SK-N-SH (cell line): Measurements from ENCODE around the gene ADGRB2. TPM values are rescaled to one million over a fixed set of nuclear protein-coding genes. Genes with fewer than 3 reads are reported as not detected.

Source experiments
- CTCF ChIA-PET: fragments of 300-600, 350-600 bp; formaldehyde crosslinking; extraction: SDS; loops from one replicate; lab custom pipeline; 2021; lab: Yijun Ruan, JAX
- POLR2A ChIA-PET: fragments of 350-600 bp; sonication (Branson Sonifier 250); formaldehyde crosslinking; extraction: SDS; loops from one replicate; lab custom pipeline; 2020; ENCODE audit warnings: antibody characterized with exemption, inconsistent platforms; lab: Yijun Ruan, JAX
- DNase-seq: peaks from one replicate; pipeline ENCODE4 v3.0.0; 2012
- H2AFZ ChIP-seq: fragments of 200-600 bp; sonication (generic); 2 replicates; pipeline ENCODE4 v1.8.1; 2016; ENCODE audit warnings: antibody characterized with exemption, mild to moderate bottlenecking, low read depth
- H3F3A ChIP-seq: fragments of 200-600 bp; sonication (generic); replicated peaks from 2 replicates; pipeline ENCODE3; 2016; ENCODE audit warnings: antibody characterized with exemption, mild to moderate bottlenecking; ENCODE audit not compliant: insufficient read depth
- H3K27ac ChIP-seq, 2 experiments: fragments of 200-500 bp in 1 of 2; fragments of 200-600 bp in 1 of 2; sonication (Bioruptor generic) in 1 of 2; sonication (generic), shearing (Covaris generic) in 1 of 2; 2 replicates each; pipeline versions ENCODE4 v1.5.1 to v1.6.1; 2014 to 2016; ENCODE audit warnings: low read depth in 2 of 2, inconsistent platforms in 1 of 2, low read length in 1 of 2, mild to moderate bottlenecking in 1 of 2, mixed read lengths in 1 of 2
- H3K27me3 ChIP-seq: fragments of 200-600 bp; sonication (generic), shearing (Covaris generic); 2 replicates; pipeline ENCODE4 v1.6.1; 2016; ENCODE audit warnings: mixed run types; ENCODE audit not compliant: insufficient read depth
- H3K36me3 ChIP-seq, 2 experiments: fragments of 200-500 bp in 1 of 2; fragments of 200-600 bp in 1 of 2; sonication (Bioruptor generic) in 1 of 2; sonication (generic) in 1 of 2; replicated peaks in 1 of 2; 2 replicates each; pipeline versions ENCODE3 to v1.5.1; 2014 to 2016; ENCODE audit warnings: low read length in 1 of 2, mild to moderate bottlenecking in 1 of 2; ENCODE audit not compliant: insufficient read depth in 2 of 2, control insufficient read depth in 1 of 2
- H3K4me1 ChIP-seq, 2 experiments: fragments of 200-500 bp in 1 of 2; fragments of 200-600 bp in 1 of 2; sonication (Bioruptor generic) in 1 of 2; sonication (generic), shearing (Covaris generic) in 1 of 2; 2 replicates each; pipeline versions ENCODE4 v1.5.1 to v1.6.1; 2014 to 2016; ENCODE audit warnings: low read depth in 1 of 2, low read length in 1 of 2, mixed run types in 1 of 2; ENCODE audit not compliant: insufficient read depth in 2 of 2, control insufficient read depth in 1 of 2
- H3K4me2 ChIP-seq: fragments of 200-600 bp; sonication (generic), shearing (Covaris generic); 2 replicates; pipeline ENCODE4 v1.6.1; 2017; ENCODE audit warnings: mixed run types
- H3K4me3 ChIP-seq, 2 experiments: fragments of 200-500 bp in 1 of 2; fragments of 200-600 bp in 1 of 2; sonication (Bioruptor generic) in 1 of 2; sonication (generic), shearing (Covaris generic) in 1 of 2; 2 replicates each; pipeline versions ENCODE4 v1.5.1 to v1.8.1; 2014 to 2016; ENCODE audit warnings: low read depth in 2 of 2, inconsistent platforms in 1 of 2, low read length in 1 of 2, mild to moderate bottlenecking in 1 of 2, mixed read lengths in 1 of 2, moderate library complexity in 1 of 2
- H3K79me2 ChIP-seq: fragments of 200-600 bp; sonication (generic); 2 replicates; pipeline ENCODE4 v1.8.1; 2017; ENCODE audit warnings: mild to moderate bottlenecking; ENCODE audit not compliant: insufficient read depth
- H3K9ac ChIP-seq: fragments of 200-600 bp; sonication (generic); 2 replicates; pipeline ENCODE4 v1.6.1; 2017; ENCODE audit warnings: mixed run types
- H3K9me2 ChIP-seq: fragments of 200-600 bp; sonication (generic); 2 replicates; pipeline ENCODE4 v1.6.1; 2017; ENCODE audit warnings: mixed run types
- H3K9me3 ChIP-seq: fragments of 200-600 bp; sonication (generic); 2 replicates; pipeline ENCODE4 v1.6.1; 2017; ENCODE audit warnings: mixed run types, mild to moderate bottlenecking, moderate library complexity
- H4K20me1 ChIP-seq: fragments of 200-600 bp; sonication (generic); 2 replicates; pipeline ENCODE4 v1.6.1; 2017; ENCODE audit warnings: mild to moderate bottlenecking, mixed run types; ENCODE audit not compliant: insufficient read depth
- CTCF ChIP-seq: fragments of 200-600 bp; sonication (generic); IDR thresholded peaks from 2 replicates; pipeline ENCODE4 v1.6.1; 2017; ENCODE audit warnings: antibody characterized with exemption, mild to moderate bottlenecking, moderate library complexity
- EZH2phosphoT487 ChIP-seq: fragments of 200-600 bp; sonication (generic); IDR thresholded peaks from 2 replicates; pipeline ENCODE4 v1.6.1; 2017; ENCODE audit warnings: low read depth, mixed run types, mild to moderate bottlenecking, antibody characterized with exemption, moderate library complexity, borderline replicate concordance
- FOSL2 ChIP-seq: IDR thresholded peaks from 2 replicates; pipeline ENCODE4 v1.4.0; 2012; ENCODE audit warnings: low read depth, mild to moderate bottlenecking, moderate library complexity, borderline replicate concordance
- FOXM1 ChIP-seq: IDR thresholded peaks from 2 replicates; pipeline ENCODE4 v1.4.0; 2012; ENCODE audit warnings: low read depth, mild to moderate bottlenecking
- NFIC ChIP-seq: IDR thresholded peaks from 2 replicates; pipeline ENCODE4 v1.4.0; 2012; ENCODE audit warnings: borderline replicate concordance
- NRF1 ChIP-seq: IDR thresholded peaks from 2 replicates; pipeline ENCODE4 v1.6.1; 2012; ENCODE audit warnings: low read depth, mild to moderate bottlenecking, low read length
- POLR2AphosphoS5 ChIP-seq: IDR thresholded peaks from 2 replicates; pipeline ENCODE4 v1.6.1; 2012; ENCODE audit warnings: low read depth, low read length
- RAD21 ChIP-seq: IDR thresholded peaks from 2 replicates; pipeline ENCODE4 v1.6.1; 2012; ENCODE audit warnings: mild to moderate bottlenecking, low read length
- RCOR1 ChIP-seq: fragments of 150-350 bp; IDR thresholded peaks from 2 replicates; pipeline ENCODE4 v1.6.1; 2017; ENCODE audit warnings: antibody characterized with exemption, low read length
- RXRA ChIP-seq: IDR thresholded peaks from 2 replicates; pipeline ENCODE4 v1.4.0; 2012; ENCODE audit warnings: low read depth, mild to moderate bottlenecking, borderline replicate concordance
- USF1 ChIP-seq: IDR thresholded peaks from 2 replicates; pipeline ENCODE4 v1.4.0; 2012; ENCODE audit warnings: low read depth, borderline replicate concordance
- WGBS: methylation state at CpG from one replicate; pipeline ENCODE4 v1.1.6; 2017; ENCODE audit warnings: low lambda C conversion rate; 5-methylcytosine and 5-hydroxymethylcytosine counted together
- polyA plus RNA-seq, 3 experiments: library from polyadenylated mRNA; depleted of rRNA; stranded (reverse); fragments of >200 nt; gene quantifications; 2 replicates each; pipeline ENCODE4 v1.2.3, GENCODE V29; 2012
- TF ChIP-seq, protein P1 (sequence below): fragments of 150-350 bp; IDR thresholded peaks from 2 replicates; pipeline ENCODE4 v1.6.1; 2017; ENCODE audit warnings: antibody characterized with exemption, low read length, low read depth, borderline replicate concordance
- TF ChIP-seq, protein P2 (sequence below): IDR thresholded peaks from 2 replicates; pipeline ENCODE4 v1.6.1; 2012; ENCODE audit warnings: mild to moderate bottlenecking, low read depth, low read length, moderate library complexity

The ADGRB2 gene
- polyA plus RNA-seq, 1 of the 3 experiments (the other 2 are of a cell fraction) = 13.0 TPM

- no peak overlapping the region for H3K27ac ChIP-seq
- H3K4me2 ChIP-seq = no peak overlapping the region
- peaks cover 4% of the 10 kb centered on the region for H3F3A ChIP-seq
- H3K79me2 ChIP-seq = no peaks in the 10 kb centered on the region
- H3K9ac ChIP-seq = no peak overlapping the region
- no peak overlapping the region for H3K4me3 ChIP-seq
- TF ChIP-seq POLR2AphosphoS5 = no peak
- no peak for TF ChIP-seq USF1
- TF ChIP-seq RCOR1 = no peak
- TF ChIP-seq, protein P1, sequence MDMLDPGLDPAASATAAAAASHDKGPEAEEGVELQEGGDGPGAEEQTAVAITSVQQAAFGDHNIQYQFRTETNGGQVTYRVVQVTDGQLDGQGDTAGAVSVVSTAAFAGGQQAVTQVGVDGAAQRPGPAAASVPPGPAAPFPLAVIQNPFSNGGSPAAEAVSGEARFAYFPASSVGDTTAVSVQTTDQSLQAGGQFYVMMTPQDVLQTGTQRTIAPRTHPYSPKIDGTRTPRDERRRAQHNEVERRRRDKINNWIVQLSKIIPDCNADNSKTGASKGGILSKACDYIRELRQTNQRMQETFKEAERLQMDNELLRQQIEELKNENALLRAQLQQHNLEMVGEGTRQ = no peak
- TF ChIP-seq, protein P2, sequence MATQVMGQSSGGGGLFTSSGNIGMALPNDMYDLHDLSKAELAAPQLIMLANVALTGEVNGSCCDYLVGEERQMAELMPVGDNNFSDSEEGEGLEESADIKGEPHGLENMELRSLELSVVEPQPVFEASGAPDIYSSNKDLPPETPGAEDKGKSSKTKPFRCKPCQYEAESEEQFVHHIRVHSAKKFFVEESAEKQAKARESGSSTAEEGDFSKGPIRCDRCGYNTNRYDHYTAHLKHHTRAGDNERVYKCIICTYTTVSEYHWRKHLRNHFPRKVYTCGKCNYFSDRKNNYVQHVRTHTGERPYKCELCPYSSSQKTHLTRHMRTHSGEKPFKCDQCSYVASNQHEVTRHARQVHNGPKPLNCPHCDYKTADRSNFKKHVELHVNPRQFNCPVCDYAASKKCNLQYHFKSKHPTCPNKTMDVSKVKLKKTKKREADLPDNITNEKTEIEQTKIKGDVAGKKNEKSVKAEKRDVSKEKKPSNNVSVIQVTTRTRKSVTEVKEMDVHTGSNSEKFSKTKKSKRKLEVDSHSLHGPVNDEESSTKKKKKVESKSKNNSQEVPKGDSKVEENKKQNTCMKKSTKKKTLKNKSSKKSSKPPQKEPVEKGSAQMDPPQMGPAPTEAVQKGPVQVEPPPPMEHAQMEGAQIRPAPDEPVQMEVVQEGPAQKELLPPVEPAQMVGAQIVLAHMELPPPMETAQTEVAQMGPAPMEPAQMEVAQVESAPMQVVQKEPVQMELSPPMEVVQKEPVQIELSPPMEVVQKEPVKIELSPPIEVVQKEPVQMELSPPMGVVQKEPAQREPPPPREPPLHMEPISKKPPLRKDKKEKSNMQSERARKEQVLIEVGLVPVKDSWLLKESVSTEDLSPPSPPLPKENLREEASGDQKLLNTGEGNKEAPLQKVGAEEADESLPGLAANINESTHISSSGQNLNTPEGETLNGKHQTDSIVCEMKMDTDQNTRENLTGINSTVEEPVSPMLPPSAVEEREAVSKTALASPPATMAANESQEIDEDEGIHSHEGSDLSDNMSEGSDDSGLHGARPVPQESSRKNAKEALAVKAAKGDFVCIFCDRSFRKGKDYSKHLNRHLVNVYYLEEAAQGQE = no peak
- no peak for TF ChIP-seq RAD21
- no peak for TF ChIP-seq RXRA
- no peak for TF ChIP-seq NFIC
- no peak for TF ChIP-seq FOSL2
- no peak for TF ChIP-seq CTCF
- no peak for TF ChIP-seq NRF1
- TF ChIP-seq FOXM1 = no peak
- no peak for TF ChIP-seq EZH2phosphoT487
- TF ChIP-seq, all 33 proteins: peak for 0
- no peak for DNase-seq
- 88% methylated on average over 15 of the region's 18 CpGs for WGBS
- Histone ChIP-seq H3K36me3 (peaks cover 0 to 17% of the 10 kb centered on the region in 2 experiments), H3K9me3 (no peaks in the 10 kb centered on the region), H3K9me2 (no peaks in the 10 kb centered on the region), H4K20me1 (no peaks in the 10 kb centered on the region), H2AFZ (no peak overlapping the region), H3K27me3 (no peaks in the 10 kb centered on the region), H3K4me1 (peaks cover 8 to 20% of the 10 kb centered on the region in 2 experiments; a peak in 2 of 4 replicates)
- ChIA-PET POLR2A (no interaction called here), CTCF (interaction anchor here (1.0 to 5.9 kb wide), 5 partner anchors 10 to 227 kb away, joined by 3 to 65 read pairs (median 3); no protein-coding TSS in a partner anchor)
Measured at GRCh38 chr1:31736675-31737074, 27.5 kb downstream of the ADGRB2 start.
